Measurements from ENCODE around the gene TMEM236.

Gene TMEM236

DNA sequence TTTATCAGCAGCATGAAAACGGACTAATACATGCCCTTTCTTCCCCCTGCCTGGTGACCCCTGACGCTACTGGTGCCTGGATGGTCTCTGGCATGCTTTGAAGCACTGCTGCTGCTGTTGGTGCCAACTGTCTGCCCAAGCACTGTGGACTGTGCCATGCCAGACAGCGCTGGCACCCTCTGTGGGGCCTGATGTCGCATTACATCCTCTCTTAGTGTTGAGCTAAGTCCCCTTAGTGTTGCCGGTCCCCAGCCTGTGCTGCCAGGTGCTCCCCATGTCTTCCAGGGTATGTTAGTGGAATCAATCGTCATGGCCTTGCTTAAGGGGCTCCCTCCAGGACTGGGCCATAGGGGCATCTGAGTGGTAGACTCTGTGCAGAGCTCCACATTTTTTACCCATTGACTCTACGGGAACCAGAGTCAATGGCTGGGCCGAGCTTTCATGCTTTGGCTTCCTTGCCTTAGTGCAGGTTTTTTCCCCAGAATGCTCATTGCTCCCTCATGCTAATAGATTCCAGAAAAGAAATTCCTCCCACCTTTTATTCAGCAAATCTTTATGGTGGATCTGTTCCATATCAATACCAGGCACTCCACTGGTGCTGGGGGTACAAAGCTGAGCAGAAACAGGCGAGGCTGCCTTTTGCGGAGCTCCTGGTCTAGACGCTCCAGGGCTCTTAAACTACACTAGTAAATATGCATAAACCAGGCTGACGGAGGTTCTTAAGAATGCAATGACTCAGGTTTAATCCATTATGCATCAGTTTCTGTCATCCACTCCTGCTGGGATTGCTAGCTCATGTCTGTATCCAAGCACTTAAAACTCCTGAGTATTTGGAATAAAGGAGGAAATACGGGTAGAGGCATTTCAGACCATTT is 35.3 kb downstream of the TMEM236 start:
- no peak for DNase-seq (ENCODE audit: low spot score)

- no peak for DNase-seq (ENCODE audit: low spot score)
Measured at GRCh38 chr10:17788646-17789045, 36.6 kb downstream of the TMEM236 start.

DNA sequence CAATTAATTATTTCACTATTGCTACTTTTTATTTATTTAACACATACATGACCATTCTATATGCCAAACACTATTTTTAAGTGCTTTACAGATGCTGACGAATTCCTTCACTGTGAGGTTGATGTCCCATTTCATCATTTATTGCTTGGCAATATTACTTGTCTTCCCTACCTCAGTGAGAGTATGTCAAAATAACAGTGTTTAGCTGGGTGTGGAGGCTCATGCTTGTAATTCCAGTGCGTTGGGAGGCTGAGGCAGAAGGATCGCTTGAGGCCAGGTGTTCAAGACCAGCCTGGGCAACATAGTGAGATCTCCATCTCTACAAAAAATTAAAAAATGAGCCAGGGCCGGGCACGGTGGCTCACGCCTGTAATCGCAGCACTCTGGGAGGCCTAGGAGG is 37.4 kb downstream of the TMEM236 start:
- no peak for DNase-seq (ENCODE audit: low spot score)

GRCh38 chr10:17790651-17791050 is 38.6 kb downstream of the TMEM236 start:
- no peak for DNase-seq (ENCODE audit: low spot score)

GRCh38 chr10:17792991-17793390 is 41.0 kb downstream of the TMEM236 start:
- no peak for DNase-seq (ENCODE audit: low spot score)

GRCh38 chr10:17793823-17794644 is 42.0 kb downstream of the TMEM236 start:
- no peak for DNase-seq (ENCODE audit: low spot score)

DNA sequence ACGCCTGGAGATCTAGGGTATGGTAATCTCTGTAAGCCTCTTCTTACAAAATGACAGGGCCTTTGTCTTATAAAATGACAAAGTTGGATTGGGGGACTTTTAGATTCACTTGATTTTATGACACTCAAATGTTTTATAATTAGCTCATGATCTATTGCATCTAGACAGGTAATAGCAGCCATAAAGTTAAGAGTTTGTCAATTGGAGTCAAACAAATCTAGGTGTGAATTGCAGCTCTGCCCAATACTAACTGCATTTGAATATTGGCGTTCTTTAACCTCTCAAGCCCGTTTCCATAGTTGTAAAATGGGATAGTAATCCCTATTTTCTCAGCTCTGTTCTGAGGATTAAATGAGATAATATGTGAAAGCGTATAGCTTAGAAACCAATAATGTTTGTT is 43.1 kb downstream of the TMEM236 start:
- no peak for DNase-seq (ENCODE audit: low spot score)

DNA sequence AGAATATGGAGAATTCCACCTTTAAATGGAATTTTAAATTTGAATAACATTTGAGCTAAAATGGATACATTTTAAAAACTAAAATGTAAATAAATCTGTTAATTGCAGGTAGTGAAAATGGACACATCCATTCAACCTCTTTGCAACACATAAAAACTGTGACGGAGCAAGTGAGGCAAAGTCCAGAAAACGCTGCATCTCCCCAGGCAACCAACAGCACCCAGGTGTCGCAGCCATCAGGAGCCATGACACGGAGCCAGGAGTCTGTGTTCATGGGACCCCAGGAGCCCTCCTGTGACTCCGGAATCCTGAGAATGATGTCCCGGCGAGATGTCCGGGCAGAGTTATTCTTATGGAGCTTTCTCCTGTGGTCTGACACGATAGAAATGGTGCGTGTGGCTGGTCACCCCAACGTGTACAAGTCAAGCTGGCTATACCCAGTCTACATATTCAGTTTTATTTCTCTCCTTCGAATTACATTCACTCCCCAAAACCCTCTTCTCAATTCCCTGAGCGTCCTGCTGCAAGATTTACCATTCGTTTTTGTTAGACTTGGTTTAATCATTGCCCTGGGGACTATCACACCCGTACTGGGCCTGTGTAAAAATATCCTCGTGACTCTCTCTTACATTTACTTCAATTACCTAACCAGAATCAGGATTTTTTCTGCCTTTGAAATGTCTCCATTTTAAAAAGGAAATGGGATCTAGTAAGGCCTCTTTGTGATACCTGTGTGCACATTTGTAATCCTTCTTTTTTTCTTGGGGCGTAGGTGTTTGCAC is 44.0 kb downstream of the TMEM236 start:
- DNase-seq (ENCODE audit: low spot score): no peak

- no peak for DNase-seq (ENCODE audit: low spot score)
Measured at GRCh38 chr10:17801507-17801906, 49.5 kb downstream of the TMEM236 start.

DNA sequence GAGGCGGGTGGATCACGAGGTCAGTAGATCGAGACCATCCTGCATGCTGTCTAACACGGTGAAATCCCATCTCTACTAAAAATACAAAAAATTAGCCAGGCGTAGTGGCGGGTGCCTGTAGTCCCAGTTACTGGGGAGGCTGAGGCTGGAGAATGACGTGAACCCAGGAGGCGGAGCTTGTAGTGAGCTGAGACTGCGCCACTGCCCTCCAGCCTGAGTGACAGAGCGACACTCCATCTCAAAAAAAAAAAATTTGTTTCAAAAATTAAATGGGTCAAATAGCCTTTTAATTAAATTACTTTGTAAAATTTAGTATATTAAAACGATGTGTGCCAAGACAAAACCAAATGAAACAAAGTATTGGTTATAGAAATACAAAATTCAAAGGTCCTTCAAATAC is 50.3 kb downstream of the TMEM236 start:
- no peak for DNase-seq (ENCODE audit: low spot score)

GRCh38 chr10:17802976-17803375 is 51.0 kb downstream of the TMEM236 start:
- no peak for DNase-seq (ENCODE audit: low spot score)

DNA sequence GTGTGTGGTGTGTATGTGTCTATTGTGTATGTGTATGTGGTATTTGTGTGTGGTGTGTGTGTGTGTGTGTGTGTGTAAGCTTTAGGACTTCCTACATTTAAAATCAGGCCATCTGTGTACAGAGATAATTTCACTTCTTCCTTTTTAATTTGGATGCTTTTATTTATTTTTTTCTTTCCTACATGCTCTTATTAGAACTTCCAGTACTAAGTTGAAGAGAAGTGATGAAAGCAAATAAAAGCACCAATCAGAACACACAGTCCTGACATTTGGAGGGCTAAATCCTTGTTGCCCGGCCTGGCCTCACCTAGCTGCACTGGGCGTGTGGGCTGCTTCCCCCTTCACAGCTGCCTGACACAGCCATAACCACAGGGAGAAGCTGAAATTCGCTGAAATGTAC is 53.3 kb downstream of the TMEM236 start:
- DNase-seq (ENCODE audit: low spot score): no peak

DNA sequence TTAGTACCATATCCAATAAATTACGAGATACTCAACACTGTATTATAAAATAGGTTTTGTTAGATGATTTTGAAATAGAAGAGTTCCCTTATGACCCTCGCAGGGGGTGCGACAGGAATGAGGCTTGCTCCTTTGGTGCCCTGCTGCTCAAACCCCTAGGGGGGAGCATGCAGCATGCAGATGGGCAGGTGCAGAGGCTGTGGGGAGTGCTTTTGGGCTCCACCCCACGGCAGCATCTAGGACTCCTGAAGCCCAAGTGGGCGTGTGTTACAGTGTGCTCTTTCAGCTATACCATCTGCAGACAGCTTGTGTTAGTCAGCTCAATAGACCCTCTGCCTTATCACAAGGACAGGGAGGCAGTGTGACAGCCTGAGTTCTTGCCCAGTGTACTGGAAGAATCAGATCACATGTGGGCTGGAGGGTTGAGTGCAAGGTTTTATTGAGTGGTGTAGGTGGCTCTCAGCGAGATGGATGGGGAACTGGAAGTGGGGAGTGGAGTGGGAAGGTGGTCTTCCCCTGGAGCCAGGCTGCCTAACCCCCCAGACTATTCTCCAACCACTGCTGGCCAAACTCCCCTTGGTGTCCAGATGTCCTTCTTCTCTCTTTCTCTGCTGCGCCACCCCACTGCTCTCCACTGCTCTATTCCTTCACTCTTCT is 54.0 kb downstream of the TMEM236 start:
- no peak for DNase-seq (ENCODE audit: low spot score)

DNA sequence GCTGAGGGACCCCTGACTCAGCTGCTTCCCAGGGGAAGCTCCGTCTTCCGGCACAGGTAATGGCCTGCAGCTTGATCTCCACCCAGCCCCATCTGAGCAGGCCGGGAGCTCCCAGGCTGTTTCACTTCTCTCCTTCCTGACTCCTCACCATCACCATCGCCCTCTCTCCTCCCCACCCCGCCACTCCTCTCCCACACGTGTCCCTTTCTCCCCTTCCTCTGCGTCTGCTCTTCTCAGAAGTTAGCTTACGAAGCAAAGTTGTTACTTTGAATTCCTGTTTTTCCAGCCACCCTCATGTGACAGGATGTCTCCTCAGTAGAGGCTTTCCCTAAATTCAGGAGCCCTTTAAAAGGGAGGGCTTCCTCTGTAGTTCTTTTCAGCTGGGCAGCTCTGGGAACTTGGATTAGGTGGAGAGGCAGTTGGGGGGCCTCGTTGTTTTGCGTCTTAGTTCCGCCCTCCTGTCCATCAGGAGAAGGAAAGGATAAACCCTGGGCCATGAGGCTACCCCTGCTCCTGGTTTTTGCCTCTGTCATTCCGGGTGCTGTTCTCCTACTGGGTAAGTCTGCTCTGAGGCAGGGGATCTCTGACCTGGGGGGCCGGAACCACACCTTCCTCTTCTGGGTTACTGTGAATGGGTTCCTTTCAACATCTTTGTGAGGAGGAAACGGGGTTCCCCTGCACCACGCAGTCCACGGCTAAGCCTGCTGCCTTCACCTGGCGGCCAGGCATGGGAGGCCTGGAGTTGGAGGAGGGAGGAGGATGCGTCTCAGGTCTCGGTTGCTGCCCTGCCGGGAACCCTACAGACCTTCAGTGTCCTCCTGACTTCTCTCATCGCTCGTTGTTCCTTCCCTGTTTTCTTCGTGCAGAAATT is 57.2 kb downstream of the TMEM236 start, which contains the start of gene MRC1:
Gene MRC1, plus strand, starts transcription at position 378 of the 871 bp plus-strand sequence. Its CDS starts 118 bp downstream, at position 496.
- DNase-seq (ENCODE audit: low spot score): no peak

DNA sequence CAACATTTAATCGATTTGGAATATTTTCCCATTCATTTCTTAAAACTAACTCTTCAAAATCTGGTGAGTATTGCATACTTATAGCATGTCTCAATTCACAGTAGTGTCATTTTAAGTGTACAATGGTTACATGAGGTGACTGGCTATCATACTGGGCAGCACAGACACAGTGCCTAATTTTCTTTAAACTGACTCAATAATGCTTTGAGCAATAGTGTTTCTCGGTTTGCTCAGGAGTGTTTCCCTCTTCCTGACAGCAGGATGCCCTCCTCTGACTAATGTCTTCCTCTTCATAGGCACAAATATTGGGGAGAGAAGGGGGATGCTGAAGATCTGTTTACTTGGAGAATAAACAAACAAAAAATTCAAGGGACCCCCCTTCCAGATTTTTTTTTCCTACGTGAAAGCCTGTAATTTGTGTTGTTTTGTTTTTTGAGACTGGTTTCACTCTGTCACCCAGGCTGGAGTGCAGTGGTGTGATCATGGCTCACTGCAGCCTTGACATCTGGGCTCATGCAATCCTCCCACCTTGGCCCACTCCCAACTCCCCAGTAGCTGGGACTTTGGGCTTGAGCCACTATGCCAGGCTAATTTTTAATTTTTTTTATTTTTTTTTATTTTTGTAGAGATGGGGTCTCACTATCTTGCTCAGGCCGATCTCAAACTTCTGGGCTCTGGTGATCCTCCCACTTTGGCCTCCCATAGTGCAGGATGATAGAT is 59.3 kb downstream of the TMEM236 start:
- no peak for DNase-seq (ENCODE audit: low spot score)

- no peak for DNase-seq (ENCODE audit: low spot score)
Measured at GRCh38 chr10:17814973-17815372, 63.0 kb downstream of the TMEM236 start.

DNA sequence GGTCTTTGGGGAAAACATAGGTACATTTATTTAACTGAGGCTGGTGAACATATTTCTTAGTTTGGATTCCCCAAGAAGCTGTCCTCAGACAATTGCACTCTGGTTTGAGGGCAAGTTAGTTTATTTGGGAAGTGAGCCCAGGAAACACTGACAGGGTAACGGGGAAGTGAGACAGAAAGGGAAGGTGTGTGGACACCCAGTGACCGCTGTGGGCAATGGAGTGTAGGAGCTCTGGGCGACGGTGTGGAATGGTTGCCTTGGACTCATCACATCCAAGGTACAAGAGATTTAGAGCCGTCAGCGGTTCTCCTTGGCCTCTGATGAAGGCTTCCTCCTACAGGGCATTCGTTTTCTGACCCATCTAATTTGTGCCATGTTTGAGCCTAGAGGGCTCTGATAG is 64.2 kb downstream of the TMEM236 start:
- no peak for DNase-seq (ENCODE audit: low spot score)

DNA sequence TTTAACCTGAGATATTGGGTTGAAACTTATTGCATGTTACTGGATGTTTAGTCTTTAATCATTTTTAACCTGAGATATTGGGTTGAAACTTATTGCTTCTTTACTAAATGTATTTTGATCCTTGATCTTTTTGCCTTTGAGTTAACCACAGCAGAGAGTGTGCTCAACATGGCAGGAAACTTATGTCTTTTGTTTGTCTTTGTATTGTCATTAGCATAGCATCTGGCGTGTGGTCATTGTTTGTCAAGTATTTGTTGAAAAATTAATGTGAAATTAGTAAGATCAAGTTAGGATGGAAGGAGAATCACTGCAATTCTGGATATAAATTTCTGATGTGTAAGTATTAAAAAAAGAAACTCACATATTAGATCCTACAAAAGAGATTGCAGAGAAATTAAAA is 65.3 kb downstream of the TMEM236 start:
- no peak for DNase-seq (ENCODE audit: low spot score)

DNA sequence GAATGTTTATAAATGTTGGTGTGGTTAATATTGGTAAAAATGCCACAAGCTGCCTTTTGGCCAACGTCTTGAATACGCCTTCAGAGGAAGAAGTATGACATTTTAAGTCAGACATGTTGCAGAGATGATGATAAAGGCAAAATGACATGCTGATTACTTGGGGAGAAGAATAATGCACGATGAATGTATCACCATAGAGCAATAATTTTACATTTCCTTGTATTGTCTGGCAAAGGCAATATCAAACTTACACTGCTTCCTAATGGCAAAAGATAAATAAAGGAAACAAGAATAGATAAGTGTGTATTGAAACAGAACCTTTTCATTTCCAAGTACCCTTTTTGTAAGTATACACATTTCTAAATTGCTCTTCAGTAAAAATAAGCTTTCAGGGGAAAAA is 65.8 kb downstream of the TMEM236 start:
- no peak for DNase-seq (ENCODE audit: low spot score)

GRCh38 chr10:17819836-17820235 is 67.8 kb downstream of the TMEM236 start:
- DNase-seq (ENCODE audit: low spot score): no peak
